Endodermal cell (in vitro differentiated cells): Measurements from ENCODE around the gene RNPS1. TPM values are rescaled to one million over a fixed set of nuclear protein-coding genes. Genes with fewer than 3 reads are reported as not detected.
"Not testable (repeated sequence)": the region's sequence is repeated elsewhere in the genome, so short reads cannot be mapped to it uniquely, and the experiment has no call there.

Experiments used
- DNase-seq: peaks from one replicate; pipeline ENCODE4 v3.0.0-alpha.2; 2017
- H3K27ac ChIP-seq: 2 replicates; pipeline ENCODE4 v1.5.1; 2013; ENCODE audit warnings: mild to moderate bottlenecking, low read depth, low read length, moderate library complexity
- H3K27me3 ChIP-seq: 2 replicates; pipeline ENCODE4 v1.6.1; 2013; ENCODE audit warnings: mild to moderate bottlenecking, low read length, moderate library complexity; ENCODE audit not compliant: insufficient read depth, control insufficient read depth, poor library complexity, severe bottlenecking
- H3K36me3 ChIP-seq: 2 replicates; pipeline ENCODE4 v1.7.0; 2013; ENCODE audit warnings: mild to moderate bottlenecking, low read length, moderate library complexity; ENCODE audit not compliant: control insufficient read depth, insufficient read depth
- H3K4me1 ChIP-seq: one replicate; pipeline ENCODE4 v1.7.0; 2013; ENCODE audit warnings: low read length; ENCODE audit not compliant: control insufficient read depth, insufficient read depth
- H3K4me3 ChIP-seq: 2 replicates; pipeline ENCODE4 v1.5.1; 2013; ENCODE audit warnings: mild to moderate bottlenecking, low read length, moderate library complexity
- H3K9ac ChIP-seq: 2 replicates; pipeline ENCODE4 v1.6.1; 2013; ENCODE audit warnings: mild to moderate bottlenecking, low read length, moderate library complexity; ENCODE audit not compliant: poor library complexity, severe bottlenecking; ENCODE audit errors: extremely low read depth
- H3K9me3 ChIP-seq: 2 replicates; pipeline ENCODE4 v1.6.1; 2013; ENCODE audit warnings: mild to moderate bottlenecking, low read length, moderate library complexity; ENCODE audit not compliant: control insufficient read depth
- H3K27ac Mint-ChIP-seq: 2 replicates; pipeline ENCODE4 v1.8.0; 2020; ENCODE audit warnings: mixed read lengths
- H3K27me3 Mint-ChIP-seq: 2 replicates; pipeline ENCODE4 v1.8.0; 2021; ENCODE audit warnings: mild to moderate bottlenecking, mixed read lengths; ENCODE audit not compliant: insufficient read depth
- H3K36me3 Mint-ChIP-seq: 2 replicates; pipeline ENCODE4 v1.8.0; 2020; ENCODE audit warnings: low read depth, mixed read lengths
- H3K4me1 Mint-ChIP-seq: 2 replicates; pipeline ENCODE4 v1.8.0; 2020; ENCODE audit warnings: mixed read lengths
- H3K4me3 Mint-ChIP-seq: 2 replicates; pipeline ENCODE4 v1.8.0; 2020; ENCODE audit warnings: mild to moderate bottlenecking, moderate library complexity, mixed read lengths
- H3K9me3 Mint-ChIP-seq: 2 replicates; pipeline ENCODE4 v1.8.0; 2020; ENCODE audit warnings: mild to moderate bottlenecking, mixed read lengths
- WGBS, 2 experiments: methylation state at CpG; one replicate each; pipeline versions ENCODE4 v1.1.5 to v1.1.7; 2013; ENCODE audit warnings: missing lambda C conversion rate in 2 of 2, mixed read lengths in 1 of 2; ENCODE audit not compliant: insufficient coverage in 1 of 2, insufficient read length in 1 of 2; 5-methylcytosine and 5-hydroxymethylcytosine counted together
- total RNA-seq, 2 donors: library from RNA; stranded (reverse); fragmentation: NEBNext Ultra II Directional in 1 of 2; extraction: Animal tissue kit (Norgen Biotek cat#: 25700) in 1 of 2; gene quantifications; 2 replicates in 1 of 2; 3 replicates in 1 of 2; pipeline ENCODE4 v1.2.1, GENCODE V29; 2021
- TF ChIP-seq, protein P1 (sequence below): fragments of 200-600 bp; sonication (generic); conservative IDR thresholded peaks from 2 replicates; pipeline ENCODE4 v1.5.0; 2021; ENCODE audit warnings: antibody characterized with exemption, mild to moderate bottlenecking

RNPS1 gene
- total RNA-seq, 2 donors from 2014 or later: 273 to 289 TPM

DNA sequence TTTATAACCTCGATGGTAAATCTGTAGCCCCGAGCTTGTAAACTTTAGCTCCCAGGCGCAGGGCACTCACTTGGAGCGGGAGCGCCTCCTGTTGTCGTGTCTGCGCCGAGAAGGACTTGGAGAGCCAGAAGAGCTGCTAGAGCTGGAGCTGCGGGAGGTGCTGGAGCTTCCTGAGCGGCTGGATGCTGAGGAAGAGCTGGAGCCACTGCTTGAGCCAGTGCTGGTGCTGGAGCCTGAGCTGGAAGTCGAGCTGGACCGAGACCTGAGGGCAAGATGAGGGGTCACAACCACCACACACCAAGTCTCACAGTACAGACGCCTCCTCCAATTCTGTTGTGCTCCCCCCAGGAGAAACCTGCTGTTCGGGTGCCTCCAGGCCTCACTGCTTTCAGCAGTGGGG is 4.9 kb downstream of the RNPS1 start:
- H3K27me3 ChIP-seq, H3K9me3 Mint-ChIP-seq, H3K27me3 Mint-ChIP-seq, DNase-seq, H3K4me1 ChIP-seq, H3K4me3 ChIP-seq, H3K9ac ChIP-seq, H3K27ac ChIP-seq, H3K9me3 ChIP-seq, H3K4me3 Mint-ChIP-seq: not testable (repeated sequence)
- peaks cover 72% of the 10 kb centered on the region for H3K36me3 ChIP-seq
- WGBS, 2 experiments: 94 to 100% methylated on average over 2 to 14 of the region's 14 CpGs
- Mint-ChIP-seq H3K36me3 (peaks cover 75% of the 10 kb centered on the region), H3K4me1 (peaks cover 20% of the 10 kb centered on the region), H3K27ac (peak overlapping the region; percentile 40)
- TF ChIP-seq, protein P1, sequence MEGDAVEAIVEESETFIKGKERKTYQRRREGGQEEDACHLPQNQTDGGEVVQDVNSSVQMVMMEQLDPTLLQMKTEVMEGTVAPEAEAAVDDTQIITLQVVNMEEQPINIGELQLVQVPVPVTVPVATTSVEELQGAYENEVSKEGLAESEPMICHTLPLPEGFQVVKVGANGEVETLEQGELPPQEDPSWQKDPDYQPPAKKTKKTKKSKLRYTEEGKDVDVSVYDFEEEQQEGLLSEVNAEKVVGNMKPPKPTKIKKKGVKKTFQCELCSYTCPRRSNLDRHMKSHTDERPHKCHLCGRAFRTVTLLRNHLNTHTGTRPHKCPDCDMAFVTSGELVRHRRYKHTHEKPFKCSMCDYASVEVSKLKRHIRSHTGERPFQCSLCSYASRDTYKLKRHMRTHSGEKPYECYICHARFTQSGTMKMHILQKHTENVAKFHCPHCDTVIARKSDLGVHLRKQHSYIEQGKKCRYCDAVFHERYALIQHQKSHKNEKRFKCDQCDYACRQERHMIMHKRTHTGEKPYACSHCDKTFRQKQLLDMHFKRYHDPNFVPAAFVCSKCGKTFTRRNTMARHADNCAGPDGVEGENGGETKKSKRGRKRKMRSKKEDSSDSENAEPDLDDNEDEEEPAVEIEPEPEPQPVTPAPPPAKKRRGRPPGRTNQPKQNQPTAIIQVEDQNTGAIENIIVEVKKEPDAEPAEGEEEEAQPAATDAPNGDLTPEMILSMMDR: peak; percentile 30

DNA sequence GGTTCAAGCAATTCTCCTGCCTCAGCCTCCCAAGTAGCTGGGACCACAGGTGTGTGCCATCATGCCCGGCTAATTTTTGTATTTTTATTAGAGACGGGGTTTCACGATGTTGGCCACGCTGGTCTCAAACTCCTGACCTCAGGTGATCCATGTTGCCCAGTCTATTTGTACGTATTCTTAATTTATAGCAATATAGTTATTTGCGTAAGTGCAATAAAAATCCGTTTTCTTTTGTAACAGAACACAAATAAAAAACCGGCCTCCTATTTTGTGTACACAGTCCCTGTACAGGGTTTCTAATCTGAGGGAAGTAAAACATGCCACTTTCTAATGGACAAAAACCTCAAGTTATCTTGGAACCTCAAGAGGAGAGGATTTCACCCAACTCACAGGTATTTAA is 7.7 kb downstream of the RNPS1 start:
- no peaks in the 10 kb centered on the region for H3K9me3 ChIP-seq
- TF ChIP-seq, protein P1: no peak
- 97 to 98% methylated on average over 8 of the region's 8 CpGs for WGBS, 2 experiments
- Mint-ChIP-seq H3K9me3 (no peaks in the 10 kb centered on the region), H3K4me1 (peaks cover 7% of the 10 kb centered on the region), H3K27ac (no peak overlapping the region), H3K27me3 (no peaks in the 10 kb centered on the region), H3K36me3 (peaks cover 89% of the 10 kb centered on the region), H3K4me3 (no peak overlapping the region)
- peaks cover 100% of the 10 kb centered on the region for H3K36me3 ChIP-seq
- H3K4me1 ChIP-seq: no peaks in the 10 kb centered on the region
- no peak overlapping the region for H3K9ac ChIP-seq
- no peak overlapping the region for H3K4me3 ChIP-seq
- H3K27ac ChIP-seq: no peak overlapping the region
- no peaks in the 10 kb centered on the region for H3K27me3 ChIP-seq
- DNase-seq: no peak

DNA sequence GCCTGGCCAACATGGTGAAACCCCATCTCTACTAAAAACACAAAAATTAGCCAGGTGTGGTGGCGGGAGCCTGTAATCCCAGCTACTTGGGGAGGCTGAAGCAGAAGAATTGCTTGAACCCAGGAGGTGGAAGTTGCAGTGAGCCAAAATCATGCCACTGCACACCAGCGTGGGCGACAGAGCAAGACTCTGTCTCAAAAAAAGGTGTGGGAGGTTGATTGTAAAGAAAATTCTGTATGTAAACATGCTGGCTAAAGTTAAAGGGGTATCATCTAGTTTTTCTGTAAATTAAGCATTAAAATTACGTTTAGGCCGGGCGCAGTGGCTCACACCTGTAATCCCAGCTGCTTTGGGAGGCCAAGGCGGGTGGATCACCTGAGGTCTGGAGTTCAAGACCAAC is 9.4 kb downstream of the RNPS1 start:
- H3K27me3 ChIP-seq, H3K9me3 ChIP-seq, DNase-seq, H3K27ac Mint-ChIP-seq, H3K4me3 Mint-ChIP-seq, H3K27me3 Mint-ChIP-seq, H3K4me3 ChIP-seq, H3K4me1 ChIP-seq, H3K9me3 Mint-ChIP-seq, H3K4me1 Mint-ChIP-seq, H3K27ac ChIP-seq, H3K9ac ChIP-seq: not testable (repeated sequence)
- peaks cover 98% of the 10 kb centered on the region for H3K36me3 ChIP-seq
- peaks cover 83% of the 10 kb centered on the region for H3K36me3 Mint-ChIP-seq
- WGBS, 2 experiments: 86 to 96% methylated on average over 4 to 7 of the region's 7 CpGs

DNA sequence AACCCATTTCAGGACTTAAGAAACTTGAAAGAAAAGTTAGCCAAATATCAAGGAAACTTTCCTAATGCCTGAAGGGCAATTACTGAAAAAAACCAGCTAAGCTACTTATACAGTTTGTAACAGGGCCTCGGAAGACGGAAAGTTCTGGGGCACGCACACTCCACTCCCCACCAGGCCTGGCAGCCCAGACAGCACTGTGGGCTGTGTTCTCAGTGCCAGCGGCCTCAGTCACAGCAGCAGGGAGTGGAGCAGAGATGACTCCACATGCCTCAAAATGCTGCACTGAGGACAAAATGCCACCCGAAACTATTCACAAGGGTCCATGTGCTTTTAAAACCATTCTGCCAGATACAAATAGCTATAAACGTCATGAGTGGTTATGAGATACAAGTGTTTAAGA is 10.2 kb downstream of the RNPS1 start:
- no peak for DNase-seq
- H3K36me3 ChIP-seq: peaks cover 98% of the 10 kb centered on the region
- H3K36me3 Mint-ChIP-seq: peaks cover 83% of the 10 kb centered on the region
- no peak overlapping the region for H3K27ac ChIP-seq
- no peaks in the 10 kb centered on the region for H3K27me3 Mint-ChIP-seq
- peak overlapping the region; percentile 55 for H3K27ac Mint-ChIP-seq
- no peak overlapping the region for H3K4me3 Mint-ChIP-seq
- H3K4me1 Mint-ChIP-seq: peaks cover 8% of the 10 kb centered on the region
- H3K4me1 ChIP-seq: no peaks in the 10 kb centered on the region
- WGBS, 2 experiments: 96 to 98% methylated on average over 5 to 6 of the region's 6 CpGs
- no peak overlapping the region for H3K9ac ChIP-seq
- no peaks in the 10 kb centered on the region for H3K9me3 Mint-ChIP-seq
- no peaks in the 10 kb centered on the region for H3K9me3 ChIP-seq
- TF ChIP-seq, protein P1: no peak
- no peak overlapping the region for H3K4me3 ChIP-seq
- no peaks in the 10 kb centered on the region for H3K27me3 ChIP-seq
